ENCODE data around the gene BBS9. TPM values are rescaled to one million over a fixed set of nuclear protein-coding genes. Genes with fewer than 3 reads are reported as not detected.

The BBS9 gene
- total and polyA plus RNA-seq, 9 of the 15 experiments (the other 6 are each of a cell fraction or from before 2014, with no cell fraction given): 0.77 to 3.3 (median 2.4) TPM

DNA sequence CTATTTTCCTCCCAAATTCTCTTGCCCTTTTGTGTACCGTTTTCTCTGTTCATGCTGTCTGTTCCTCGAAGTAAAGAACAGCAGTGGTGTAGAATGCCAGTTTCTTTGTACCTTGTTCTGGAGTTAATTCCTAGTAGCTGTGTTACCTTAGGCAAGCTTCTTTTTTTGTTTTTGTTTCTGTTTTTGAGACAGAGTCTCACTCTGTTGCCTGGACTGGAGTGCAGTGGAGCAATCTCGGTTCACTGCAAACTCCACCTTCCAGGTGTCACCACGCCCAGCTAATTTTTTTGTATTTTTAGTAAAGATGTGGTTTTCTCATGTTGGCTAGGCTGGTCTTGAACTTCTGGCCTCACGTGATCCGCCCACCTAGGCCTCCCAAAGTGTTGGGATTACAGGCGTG is 221.2 kb downstream of the BBS9 start (continued):
- TF ChIP-seq, protein P1, sequence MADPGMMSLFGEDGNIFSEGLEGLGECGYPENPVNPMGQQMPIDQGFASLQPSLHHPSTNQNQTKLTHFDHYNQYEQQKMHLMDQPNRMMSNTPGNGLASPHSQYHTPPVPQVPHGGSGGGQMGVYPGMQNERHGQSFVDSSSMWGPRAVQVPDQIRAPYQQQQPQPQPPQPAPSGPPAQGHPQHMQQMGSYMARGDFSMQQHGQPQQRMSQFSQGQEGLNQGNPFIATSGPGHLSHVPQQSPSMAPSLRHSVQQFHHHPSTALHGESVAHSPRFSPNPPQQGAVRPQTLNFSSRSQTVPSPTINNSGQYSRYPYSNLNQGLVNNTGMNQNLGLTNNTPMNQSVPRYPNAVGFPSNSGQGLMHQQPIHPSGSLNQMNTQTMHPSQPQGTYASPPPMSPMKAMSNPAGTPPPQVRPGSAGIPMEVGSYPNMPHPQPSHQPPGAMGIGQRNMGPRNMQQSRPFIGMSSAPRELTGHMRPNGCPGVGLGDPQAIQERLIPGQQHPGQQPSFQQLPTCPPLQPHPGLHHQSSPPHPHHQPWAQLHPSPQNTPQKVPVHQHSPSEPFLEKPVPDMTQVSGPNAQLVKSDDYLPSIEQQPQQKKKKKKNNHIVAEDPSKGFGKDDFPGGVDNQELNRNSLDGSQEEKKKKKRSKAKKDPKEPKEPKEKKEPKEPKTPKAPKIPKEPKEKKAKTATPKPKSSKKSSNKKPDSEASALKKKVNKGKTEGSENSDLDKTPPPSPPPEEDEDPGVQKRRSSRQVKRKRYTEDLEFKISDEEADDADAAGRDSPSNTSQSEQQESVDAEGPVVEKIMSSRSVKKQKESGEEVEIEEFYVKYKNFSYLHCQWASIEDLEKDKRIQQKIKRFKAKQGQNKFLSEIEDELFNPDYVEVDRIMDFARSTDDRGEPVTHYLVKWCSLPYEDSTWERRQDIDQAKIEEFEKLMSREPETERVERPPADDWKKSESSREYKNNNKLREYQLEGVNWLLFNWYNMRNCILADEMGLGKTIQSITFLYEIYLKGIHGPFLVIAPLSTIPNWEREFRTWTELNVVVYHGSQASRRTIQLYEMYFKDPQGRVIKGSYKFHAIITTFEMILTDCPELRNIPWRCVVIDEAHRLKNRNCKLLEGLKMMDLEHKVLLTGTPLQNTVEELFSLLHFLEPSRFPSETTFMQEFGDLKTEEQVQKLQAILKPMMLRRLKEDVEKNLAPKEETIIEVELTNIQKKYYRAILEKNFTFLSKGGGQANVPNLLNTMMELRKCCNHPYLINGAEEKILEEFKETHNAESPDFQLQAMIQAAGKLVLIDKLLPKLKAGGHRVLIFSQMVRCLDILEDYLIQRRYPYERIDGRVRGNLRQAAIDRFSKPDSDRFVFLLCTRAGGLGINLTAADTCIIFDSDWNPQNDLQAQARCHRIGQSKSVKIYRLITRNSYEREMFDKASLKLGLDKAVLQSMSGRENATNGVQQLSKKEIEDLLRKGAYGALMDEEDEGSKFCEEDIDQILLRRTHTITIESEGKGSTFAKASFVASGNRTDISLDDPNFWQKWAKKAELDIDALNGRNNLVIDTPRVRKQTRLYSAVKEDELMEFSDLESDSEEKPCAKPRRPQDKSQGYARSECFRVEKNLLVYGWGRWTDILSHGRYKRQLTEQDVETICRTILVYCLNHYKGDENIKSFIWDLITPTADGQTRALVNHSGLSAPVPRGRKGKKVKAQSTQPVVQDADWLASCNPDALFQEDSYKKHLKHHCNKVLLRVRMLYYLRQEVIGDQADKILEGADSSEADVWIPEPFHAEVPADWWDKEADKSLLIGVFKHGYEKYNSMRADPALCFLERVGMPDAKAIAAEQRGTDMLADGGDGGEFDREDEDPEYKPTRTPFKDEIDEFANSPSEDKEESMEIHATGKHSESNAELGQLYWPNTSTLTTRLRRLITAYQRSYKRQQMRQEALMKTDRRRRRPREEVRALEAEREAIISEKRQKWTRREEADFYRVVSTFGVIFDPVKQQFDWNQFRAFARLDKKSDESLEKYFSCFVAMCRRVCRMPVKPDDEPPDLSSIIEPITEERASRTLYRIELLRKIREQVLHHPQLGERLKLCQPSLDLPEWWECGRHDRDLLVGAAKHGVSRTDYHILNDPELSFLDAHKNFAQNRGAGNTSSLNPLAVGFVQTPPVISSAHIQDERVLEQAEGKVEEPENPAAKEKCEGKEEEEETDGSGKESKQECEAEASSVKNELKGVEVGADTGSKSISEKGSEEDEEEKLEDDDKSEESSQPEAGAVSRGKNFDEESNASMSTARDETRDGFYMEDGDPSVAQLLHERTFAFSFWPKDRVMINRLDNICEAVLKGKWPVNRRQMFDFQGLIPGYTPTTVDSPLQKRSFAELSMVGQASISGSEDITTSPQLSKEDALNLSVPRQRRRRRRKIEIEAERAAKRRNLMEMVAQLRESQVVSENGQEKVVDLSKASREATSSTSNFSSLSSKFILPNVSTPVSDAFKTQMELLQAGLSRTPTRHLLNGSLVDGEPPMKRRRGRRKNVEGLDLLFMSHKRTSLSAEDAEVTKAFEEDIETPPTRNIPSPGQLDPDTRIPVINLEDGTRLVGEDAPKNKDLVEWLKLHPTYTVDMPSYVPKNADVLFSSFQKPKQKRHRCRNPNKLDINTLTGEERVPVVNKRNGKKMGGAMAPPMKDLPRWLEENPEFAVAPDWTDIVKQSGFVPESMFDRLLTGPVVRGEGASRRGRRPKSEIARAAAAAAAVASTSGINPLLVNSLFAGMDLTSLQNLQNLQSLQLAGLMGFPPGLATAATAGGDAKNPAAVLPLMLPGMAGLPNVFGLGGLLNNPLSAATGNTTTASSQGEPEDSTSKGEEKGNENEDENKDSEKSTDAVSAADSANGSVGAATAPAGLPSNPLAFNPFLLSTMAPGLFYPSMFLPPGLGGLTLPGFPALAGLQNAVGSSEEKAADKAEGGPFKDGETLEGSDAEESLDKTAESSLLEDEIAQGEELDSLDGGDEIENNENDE (IDR thresholded peaks at IDR 0.05; ENCODE audit: low read depth, low read length): no peak
- TF ChIP-seq TFAM (CRISPR knock-in tag; conservative IDR thresholded peaks at IDR 0.05): no peak
- no peak for TF ChIP-seq NFYB (IDR thresholded peaks at IDR 0.05; ENCODE audit: extremely low read depth, insufficient read length)
- no peak for TF ChIP-seq BCL6 (CRISPR knock-in tag; IDR thresholded peaks at IDR 0.05)

Measured in K562 (cell line).